ENCODE results near the gene ALX3.
"Not testable (repeated sequence)": the region's sequence is repeated elsewhere in the genome, so short reads cannot be mapped to it uniquely, and the experiment has no call there.

ALX3 gene

GRCh38 chr1:110083866-110084226 lies 13.4 kb upstream of the ALX3 start:
- Histone ChIP-seq H3K4me1 (ENCODE audit: insufficient read depth, insufficient read length) (peaks cover 9% of the 10 kb centered on the region), H3K4me3 (ENCODE audit: insufficient read length, low read depth) (peak overlapping the region; percentile 36), H3K9ac (ENCODE audit: insufficient read length, low read depth) (peak overlapping the region; percentile 73), H3K36me3 (ENCODE audit: insufficient read depth, insufficient read length, low read length) (no peaks in the 10 kb centered on the region), H3K9me3 (ENCODE audit: insufficient read depth, low read length) (no peaks in the 10 kb centered on the region), H3K27me3 (ENCODE audit: insufficient read depth, insufficient read length) (peaks cover 92% of the 10 kb centered on the region)
- DNase-seq (ENCODE audit: low read depth, low spot score) = no peak
- no peak for TF ChIP-seq ZNF274 (IDR thresholded peaks at IDR 0.05; ENCODE audit: low read depth, low read length)
- no peak for TF ChIP-seq YY1 (IDR thresholded peaks at IDR 0.05; ENCODE audit: insufficient read depth, insufficient read length)
- peak; percentile 68 for TF ChIP-seq SUZ12 (IDR thresholded peaks at IDR 0.05; ENCODE audit: extremely low read depth, insufficient read depth, insufficient read length)

GRCh38 chr1:110083061-110083865 lies 12.8 kb upstream of the ALX3 start:
- Histone ChIP-seq H3K36me3 (ENCODE audit: insufficient read depth, insufficient read length, low read length) (no peaks in the 10 kb centered on the region), H3K9me3 (ENCODE audit: insufficient read depth, low read length) (no peaks in the 10 kb centered on the region), H3K4me1 (ENCODE audit: insufficient read depth, insufficient read length) (peaks cover 4% of the 10 kb centered on the region), H3K27me3 (ENCODE audit: insufficient read depth, insufficient read length) (peaks cover 98% of the 10 kb centered on the region), H3K9ac (ENCODE audit: insufficient read length, low read depth) (peak overlapping the region; percentile 73), H3K4me3 (ENCODE audit: insufficient read length, low read depth) (no peak overlapping the region)
- no peak for DNase-seq (ENCODE audit: low read depth, low spot score)
- TF ChIP-seq YY1 (IDR thresholded peaks at IDR 0.05; ENCODE audit: insufficient read depth, insufficient read length) (no peak), SUZ12 (IDR thresholded peaks at IDR 0.05; ENCODE audit: extremely low read depth, insufficient read depth, insufficient read length) (peak; percentile 92)

- TF ChIP-seq ZNF274 (IDR thresholded peaks at IDR 0.05; ENCODE audit: low read depth, low read length) = no peak
- no peak for TF ChIP-seq SUZ12 (IDR thresholded peaks at IDR 0.05; ENCODE audit: extremely low read depth, insufficient read depth, insufficient read length)
- no peak for TF ChIP-seq YY1 (IDR thresholded peaks at IDR 0.05; ENCODE audit: insufficient read depth, insufficient read length)
- no peak for DNase-seq (ENCODE audit: low read depth, low spot score)
- no peaks in the 10 kb centered on the region for H3K4me1 ChIP-seq (ENCODE audit: insufficient read depth, insufficient read length)
- H3K9ac ChIP-seq (ENCODE audit: insufficient read length, low read depth) = no peak overlapping the region
- no peak overlapping the region for H3K4me3 ChIP-seq (ENCODE audit: insufficient read length, low read depth)
- peaks cover 98% of the 10 kb centered on the region for H3K27me3 ChIP-seq (ENCODE audit: insufficient read depth, insufficient read length)
- no peaks in the 10 kb centered on the region for H3K36me3 ChIP-seq (ENCODE audit: insufficient read depth, insufficient read length, low read length)
- H3K9me3 ChIP-seq (ENCODE audit: insufficient read depth, low read length) = no peaks in the 10 kb centered on the region
Observed at GRCh38 chr1:110082477-110082876, 12.0 kb upstream of the ALX3 start.

- H3K4me3 ChIP-seq (ENCODE audit: insufficient read length, low read depth) = no peak overlapping the region
- H3K27me3 ChIP-seq (ENCODE audit: insufficient read depth, insufficient read length) = peaks cover 97% of the 10 kb centered on the region
- TF ChIP-seq ZNF274 (IDR thresholded peaks at IDR 0.05; ENCODE audit: low read depth, low read length) (no peak), SUZ12 (IDR thresholded peaks at IDR 0.05; ENCODE audit: extremely low read depth, insufficient read depth, insufficient read length) (no peak), YY1 (IDR thresholded peaks at IDR 0.05; ENCODE audit: insufficient read depth, insufficient read length) (no peak)
- H3K36me3 ChIP-seq (ENCODE audit: insufficient read depth, insufficient read length, low read length) = no peaks in the 10 kb centered on the region
- H3K9ac ChIP-seq (ENCODE audit: insufficient read length, low read depth) = no peak overlapping the region
- no peaks in the 10 kb centered on the region for H3K4me1 ChIP-seq (ENCODE audit: insufficient read depth, insufficient read length)
- no peak for DNase-seq (ENCODE audit: low read depth, low spot score)
- H3K9me3 ChIP-seq (ENCODE audit: insufficient read depth, low read length) = no peaks in the 10 kb centered on the region
Observed at GRCh38 chr1:110081061-110081460, 10.6 kb upstream of the ALX3 start.

GRCh38 chr1:110079995-110080394 lies 9.5 kb upstream of the ALX3 start:
- DNase-seq (ENCODE audit: low read depth, low spot score); H3K9me3 ChIP-seq (ENCODE audit: insufficient read depth, low read length); H3K4me3 ChIP-seq (ENCODE audit: insufficient read length, low read depth); H3K9ac ChIP-seq (ENCODE audit: insufficient read length, low read depth); H3K4me1 ChIP-seq (ENCODE audit: insufficient read depth, insufficient read length); H3K36me3 ChIP-seq (ENCODE audit: insufficient read depth, insufficient read length, low read length): not testable (repeated sequence)
- H3K27me3 ChIP-seq (ENCODE audit: insufficient read depth, insufficient read length) = peaks cover 95% of the 10 kb centered on the region

GRCh38 chr1:110076789-110077500 lies 6.5 kb upstream of the ALX3 start:
- Histone ChIP-seq H3K9ac (ENCODE audit: insufficient read length, low read depth) (no peak overlapping the region), H3K36me3 (ENCODE audit: insufficient read depth, insufficient read length, low read length) (no peaks in the 10 kb centered on the region), H3K4me3 (ENCODE audit: insufficient read length, low read depth) (no peak overlapping the region), H3K9me3 (ENCODE audit: insufficient read depth, low read length) (no peaks in the 10 kb centered on the region), H3K4me1 (ENCODE audit: insufficient read depth, insufficient read length) (no peaks in the 10 kb centered on the region), H3K27me3 (ENCODE audit: insufficient read depth, insufficient read length) (peaks cover 95% of the 10 kb centered on the region)
- no peak for TF ChIP-seq YY1 (IDR thresholded peaks at IDR 0.05; ENCODE audit: insufficient read depth, insufficient read length)
- no peak for TF ChIP-seq ZNF274 (IDR thresholded peaks at IDR 0.05; ENCODE audit: low read depth, low read length)
- no peak for TF ChIP-seq SUZ12 (IDR thresholded peaks at IDR 0.05; ENCODE audit: extremely low read depth, insufficient read depth, insufficient read length)
- DNase-seq (ENCODE audit: low read depth, low spot score) = no peak

- DNase-seq (ENCODE audit: low read depth, low spot score) = no peak
- H3K4me3 ChIP-seq (ENCODE audit: insufficient read length, low read depth) = no peak overlapping the region
- no peak overlapping the region for H3K9ac ChIP-seq (ENCODE audit: insufficient read length, low read depth)
- H3K36me3 ChIP-seq (ENCODE audit: insufficient read depth, insufficient read length, low read length) = no peaks in the 10 kb centered on the region
- peaks cover 95% of the 10 kb centered on the region for H3K27me3 ChIP-seq (ENCODE audit: insufficient read depth, insufficient read length)
- H3K4me1 ChIP-seq (ENCODE audit: insufficient read depth, insufficient read length) = peaks cover 10% of the 10 kb centered on the region
- no peaks in the 10 kb centered on the region for H3K9me3 ChIP-seq (ENCODE audit: insufficient read depth, low read length)
- TF ChIP-seq ZNF274 (IDR thresholded peaks at IDR 0.05; ENCODE audit: low read depth, low read length) (no peak), SUZ12 (IDR thresholded peaks at IDR 0.05; ENCODE audit: extremely low read depth, insufficient read depth, insufficient read length) (no peak), YY1 (IDR thresholded peaks at IDR 0.05; ENCODE audit: insufficient read depth, insufficient read length) (no peak)
Observed at GRCh38 chr1:110074166-110074565, 3.7 kb upstream of the ALX3 start.

Data from NT2/D1 (cell line).